HG03432 (cell line): Measurements from ENCODE around the gene SLC26A1.

Source experiments
- ATAC-seq: cut with Tn5 transposase; IDR thresholded peaks from one replicate; pipeline ENCODE4 v1.9.1; 2021; ENCODE audit warnings: mild to moderate bottlenecking, moderate library complexity; ENCODE audit not compliant: unreplicated experiment

The SLC26A1 gene

GRCh38 chr4:993111-994029, at the start of gene SLC26A1:
TSS of gene SLC26A1 (minus strand) at chr4:993404. CDS start at chr4:991703, 1,701 bp downstream.
- no peak for ATAC-seq

GRCh38 chr4:1042352-1043055, 49.3 kb upstream of the SLC26A1 start:
- no peak for ATAC-seq

- ATAC-seq = no peak
Observed at GRCh38 chr4:1041936-1042330, 48.7 kb upstream of the SLC26A1 start.

GRCh38 chr4:1041147-1041935, 48.1 kb upstream of the SLC26A1 start:
- no peak for ATAC-seq

GRCh38 chr4:1040344-1041146, 47.3 kb upstream of the SLC26A1 start:
- ATAC-seq = no peak

- ATAC-seq = no peak
Observed at GRCh38 chr4:1039493-1040343, 46.5 kb upstream of the SLC26A1 start.

GRCh38 chr4:1038948-1039492, 45.8 kb upstream of the SLC26A1 start:
- no peak for ATAC-seq

- ATAC-seq = no peak
Observed at GRCh38 chr4:1036976-1037810, 44.0 kb upstream of the SLC26A1 start.

GRCh38 chr4:1036095-1036494, 42.9 kb upstream of the SLC26A1 start:
- no peak for ATAC-seq

- ATAC-seq = no peak
Observed at GRCh38 chr4:1035510-1035909, 42.3 kb upstream of the SLC26A1 start.

- ATAC-seq = no peak
Observed at GRCh38 chr4:1033840-1034551, 40.8 kb upstream of the SLC26A1 start.

- no peak for ATAC-seq
Observed at GRCh38 chr4:1032861-1033260, 39.7 kb upstream of the SLC26A1 start.

GRCh38 chr4:1031956-1032795, 39.0 kb upstream of the SLC26A1 start:
- ATAC-seq = no peak

- no peak for ATAC-seq
Observed at GRCh38 chr4:1031346-1031745, 38.1 kb upstream of the SLC26A1 start.

- ATAC-seq = no peak
Observed at GRCh38 chr4:1030559-1030958, 37.4 kb upstream of the SLC26A1 start.

- ATAC-seq = no peak
Observed at GRCh38 chr4:1030031-1030430, 36.8 kb upstream of the SLC26A1 start.

GRCh38 chr4:1029529-1029928, 36.3 kb upstream of the SLC26A1 start:
- no peak for ATAC-seq
